CD4-positive, alpha-beta T cell (primary cell): Measurements from ENCODE around the gene ACKR2. TPM values are rescaled to one million over a fixed set of nuclear protein-coding genes. Genes with fewer than 3 reads are reported as not detected.

Experiments used
- ATAC-seq: fragments of 200-7000 bp; cut with Tn5 transposase; one replicate; pipeline ENCODE4 v1.10.0; 2022; ENCODE audit warnings: mild to moderate bottlenecking; ENCODE audit not compliant: poor library complexity
- CTCF ChIA-PET: fragments of 350-600 bp; sonication (Branson Sonifier 250); formaldehyde crosslinking; loops from one replicate; lab custom pipeline; 2021; ENCODE audit warnings: antibody characterized with exemption, inconsistent platforms; lab: Charles Lee
- POLR2A ChIA-PET: fragments of 350-600 bp; sonication (Branson Sonifier 250); formaldehyde crosslinking; loops from one replicate; lab custom pipeline; 2021; ENCODE audit warnings: antibody characterized with exemption, inconsistent platforms; lab: Charles Lee
- DNase-seq, 14 experiments: peaks; one replicate each; pipeline ENCODE4 v3.0.0-alpha.2; 2013 to 2020; ENCODE audit warnings: mixed read lengths in 2 of 14
- H3K27ac ChIP-seq, 2 donors: one replicate each; pipeline versions ENCODE4 v1.5.1 to v1.7.0; 2013; ENCODE audit warnings: low read length in 2 of 2, low read depth in 1 of 2, mild to moderate bottlenecking in 1 of 2
- H3K27me3 ChIP-seq, 2 experiments: 1 replicate in 1 of 2; 2 replicates in 1 of 2; pipeline versions ENCODE4 v1.6.1 to v1.7.0; 2013; ENCODE audit warnings: low read length in 2 of 2, control low read depth in 1 of 2, mild to moderate bottlenecking in 1 of 2, moderate library complexity in 1 of 2; ENCODE audit not compliant: insufficient read depth in 2 of 2, control insufficient read depth in 1 of 2
- H3K36me3 ChIP-seq: one replicate; pipeline ENCODE4 v1.6.1; 2013; ENCODE audit warnings: low read length, control low read depth; ENCODE audit not compliant: insufficient read depth
- H3K4me1 ChIP-seq: one replicate; pipeline ENCODE4 v1.6.1; 2013; ENCODE audit warnings: low read length, control low read depth; ENCODE audit not compliant: insufficient read depth
- H3K4me3 ChIP-seq: one replicate; pipeline ENCODE4 v1.5.1; 2013; ENCODE audit warnings: mild to moderate bottlenecking, low read length, moderate library complexity
- H3K9me3 ChIP-seq, 2 experiments: 1 replicate in 1 of 2; 2 replicates in 1 of 2; pipeline versions ENCODE4 v1.6.1 to v1.7.0; 2013; ENCODE audit warnings: low read length in 2 of 2, mild to moderate bottlenecking in 2 of 2, control low read depth in 1 of 2, moderate library complexity in 1 of 2; ENCODE audit not compliant: control insufficient read depth in 1 of 2, insufficient read depth in 1 of 2
- H3K27ac Mint-ChIP-seq: one replicate; pipeline ENCODE4 v1.8.0; 2020; ENCODE audit warnings: mixed read lengths
- H3K27me3 Mint-ChIP-seq: one replicate; pipeline ENCODE4 v1.8.0; 2021; ENCODE audit warnings: mixed read lengths
- H3K36me3 Mint-ChIP-seq: one replicate; pipeline ENCODE4 v1.8.0; 2021; ENCODE audit warnings: low read depth, mixed read lengths
- H3K4me1 Mint-ChIP-seq: one replicate; pipeline ENCODE4 v1.8.0; 2021; ENCODE audit warnings: low read depth, mixed read lengths
- H3K4me3 Mint-ChIP-seq: one replicate; pipeline ENCODE4 v1.8.0; 2020; ENCODE audit warnings: mild to moderate bottlenecking, mixed read lengths
- H3K9me3 Mint-ChIP-seq: one replicate; pipeline ENCODE4 v1.8.0; 2020; ENCODE audit warnings: mixed read lengths
- intact Hi-C, 2 experiments: fragments of 100-400 bp; cut with DNase I in 1 of 2; cut with micrococcal nuclease in 1 of 2; formaldehyde crosslinking; loops; one replicate each; pipeline versions ENCODE4 v1.15.1 to v1.9.0; 2023 to 2025; cut with DNase I, micrococcal nuclease
- total RNA-seq, 174 experiments: library from RNA in 2 of 174; stranded (reverse) in 2 of 174; gene quantifications; one replicate each; pipeline ENCODE4 v1.2.3 and lab custom pipeline; 2021 to 2026
- TF ChIP-seq, protein P1 (sequence below): fragments of 200-600 bp; IDR thresholded peaks from one replicate; pipeline ENCODE4 v1.8.0; 2022; ENCODE audit warnings: antibody characterized with exemption, mild to moderate bottlenecking

Gene ACKR2
- total RNA-seq, 2 experiments from 2014 or later, result 0.42 TPM; not detected in 1

DNA sequence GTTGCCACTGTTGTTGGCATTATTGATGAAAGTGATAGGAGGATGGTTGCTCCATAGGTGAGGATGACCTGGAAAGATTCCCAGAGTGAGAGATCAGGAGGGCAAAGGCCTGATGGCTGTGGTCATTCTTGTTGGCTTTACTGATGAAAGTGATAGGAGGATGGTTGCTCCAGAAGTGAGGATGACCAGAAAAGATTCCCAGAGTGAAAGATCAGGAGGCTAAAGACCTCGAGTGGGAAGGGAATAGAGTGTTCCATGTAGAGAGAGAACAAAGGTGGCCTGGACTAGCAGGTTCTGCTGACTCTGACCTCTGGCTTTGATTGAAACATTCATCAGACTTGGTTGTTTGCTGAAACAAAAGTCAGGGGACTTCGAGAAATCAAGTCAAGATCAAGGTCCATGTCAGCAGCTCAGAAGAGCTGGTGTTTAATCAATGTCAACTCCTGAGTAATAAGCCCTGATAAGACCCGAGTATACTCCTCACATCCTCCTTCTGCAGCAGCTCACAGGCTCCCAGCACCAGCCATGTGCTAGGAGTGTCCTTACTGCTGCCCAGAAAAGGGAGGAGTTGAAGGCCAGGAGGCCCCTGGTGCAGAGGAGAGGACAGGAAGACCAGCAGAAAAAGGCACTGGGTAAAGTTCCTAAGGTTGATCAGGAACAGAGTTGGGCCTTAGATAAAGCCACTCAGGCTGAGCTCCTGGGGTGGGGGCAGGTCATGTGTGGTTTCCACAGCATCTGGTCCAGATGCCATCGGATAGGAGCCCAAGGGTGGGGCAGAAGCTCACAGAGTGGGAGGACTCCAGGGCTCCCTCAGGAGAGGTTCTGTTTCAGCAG lies 46.5 kb downstream of the ACKR2 start:
- ChIA-PET CTCF (no interaction called here), POLR2A (no interaction called here)
- ATAC-seq (no peak), DNase-seq (no peak)
- Mint-ChIP-seq H3K9me3 (no peaks in the 10 kb centered on the region), H3K27ac (no peak overlapping the region), H3K36me3 (no peaks in the 10 kb centered on the region), H3K4me3 (no peak overlapping the region), H3K27me3 (peaks cover 19% of the 10 kb centered on the region), H3K4me1 (no peaks in the 10 kb centered on the region)
- intact Hi-C loops, result no loop called here
- Histone ChIP-seq H3K4me3 (no peak overlapping the region), H3K9me3 (no peaks in the 10 kb centered on the region), H3K36me3 (no peaks in the 10 kb centered on the region), H3K27ac (no peak overlapping the region), H3K27me3 (no peaks in the 10 kb centered on the region), H3K4me1 (no peaks in the 10 kb centered on the region)
- TF ChIP-seq, protein P1, sequence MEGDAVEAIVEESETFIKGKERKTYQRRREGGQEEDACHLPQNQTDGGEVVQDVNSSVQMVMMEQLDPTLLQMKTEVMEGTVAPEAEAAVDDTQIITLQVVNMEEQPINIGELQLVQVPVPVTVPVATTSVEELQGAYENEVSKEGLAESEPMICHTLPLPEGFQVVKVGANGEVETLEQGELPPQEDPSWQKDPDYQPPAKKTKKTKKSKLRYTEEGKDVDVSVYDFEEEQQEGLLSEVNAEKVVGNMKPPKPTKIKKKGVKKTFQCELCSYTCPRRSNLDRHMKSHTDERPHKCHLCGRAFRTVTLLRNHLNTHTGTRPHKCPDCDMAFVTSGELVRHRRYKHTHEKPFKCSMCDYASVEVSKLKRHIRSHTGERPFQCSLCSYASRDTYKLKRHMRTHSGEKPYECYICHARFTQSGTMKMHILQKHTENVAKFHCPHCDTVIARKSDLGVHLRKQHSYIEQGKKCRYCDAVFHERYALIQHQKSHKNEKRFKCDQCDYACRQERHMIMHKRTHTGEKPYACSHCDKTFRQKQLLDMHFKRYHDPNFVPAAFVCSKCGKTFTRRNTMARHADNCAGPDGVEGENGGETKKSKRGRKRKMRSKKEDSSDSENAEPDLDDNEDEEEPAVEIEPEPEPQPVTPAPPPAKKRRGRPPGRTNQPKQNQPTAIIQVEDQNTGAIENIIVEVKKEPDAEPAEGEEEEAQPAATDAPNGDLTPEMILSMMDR, result no peak

DNA sequence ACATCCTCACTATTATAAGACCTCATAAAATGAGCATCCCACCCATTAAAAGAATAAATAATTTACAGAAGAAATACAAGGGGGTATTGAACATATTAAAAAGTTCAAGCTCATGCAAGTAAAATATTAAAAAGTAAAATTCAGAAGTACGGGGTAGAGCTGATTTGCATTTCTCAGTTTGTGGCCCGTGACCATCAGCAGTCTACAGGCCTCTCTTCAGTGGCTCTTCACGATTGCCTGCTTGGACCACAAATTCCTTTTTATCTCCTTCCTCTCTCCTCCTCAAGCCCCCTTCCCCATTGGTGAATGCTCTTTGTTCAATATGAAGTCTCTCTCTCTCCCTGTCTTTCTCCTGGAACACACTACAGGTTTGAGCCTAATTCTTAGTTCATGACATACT lies 47.3 kb downstream of the ACKR2 start:
- no peaks in the 10 kb centered on the region for H3K9me3 Mint-ChIP-seq
- H3K4me1 ChIP-seq, result no peaks in the 10 kb centered on the region
- H3K4me3 Mint-ChIP-seq, result no peak overlapping the region
- peaks cover 19% of the 10 kb centered on the region for H3K27me3 Mint-ChIP-seq
- CTCF ChIA-PET, result no interaction called here
- H3K27ac Mint-ChIP-seq, result no peak overlapping the region
- no peaks in the 10 kb centered on the region for H3K27me3 ChIP-seq
- no peak for ATAC-seq
- no peaks in the 10 kb centered on the region for H3K4me1 Mint-ChIP-seq
- no peaks in the 10 kb centered on the region for H3K9me3 ChIP-seq
- no peaks in the 10 kb centered on the region for H3K36me3 ChIP-seq
- H3K27ac ChIP-seq, result no peak overlapping the region
- no peaks in the 10 kb centered on the region for H3K36me3 Mint-ChIP-seq
- no peak for DNase-seq
- intact Hi-C loops, result no loop called here
- POLR2A ChIA-PET, result no interaction called here
- no peak overlapping the region for H3K4me3 ChIP-seq
- TF ChIP-seq, protein P1, result no peak

DNA sequence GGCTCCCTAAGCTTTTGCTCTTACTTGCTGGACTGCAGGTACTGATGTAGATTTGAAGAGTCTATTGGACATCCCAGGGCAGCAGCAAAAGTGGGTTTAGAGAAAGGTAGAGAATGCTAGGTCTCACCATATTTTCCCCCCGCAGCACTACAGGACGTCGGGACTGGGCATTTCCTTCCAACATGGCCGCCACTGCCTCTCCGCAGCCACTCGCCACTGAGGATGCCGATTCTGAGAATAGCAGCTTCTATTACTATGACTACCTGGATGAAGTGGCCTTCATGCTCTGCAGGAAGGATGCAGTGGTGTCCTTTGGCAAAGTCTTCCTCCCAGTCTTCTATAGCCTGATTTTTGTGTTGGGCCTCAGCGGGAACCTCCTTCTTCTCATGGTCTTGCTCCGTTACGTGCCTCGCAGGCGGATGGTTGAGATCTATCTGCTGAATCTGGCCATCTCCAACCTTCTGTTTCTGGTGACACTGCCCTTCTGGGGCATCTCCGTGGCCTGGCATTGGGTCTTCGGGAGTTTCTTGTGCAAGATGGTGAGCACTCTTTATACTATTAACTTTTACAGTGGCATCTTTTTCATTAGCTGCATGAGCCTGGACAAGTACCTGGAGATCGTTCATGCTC lies 55.2 kb downstream of the ACKR2 start:
- TF ChIP-seq, protein P1, result no peak
- Histone ChIP-seq H3K4me1 (no peaks in the 10 kb centered on the region), H3K9me3 (no peaks in the 10 kb centered on the region), H3K27ac (no peak overlapping the region), H3K4me3 (no peak overlapping the region), H3K36me3 (no peaks in the 10 kb centered on the region), H3K27me3 (no peaks in the 10 kb centered on the region)
- H3K36me3 Mint-ChIP-seq, result no peaks in the 10 kb centered on the region
- H3K4me1 Mint-ChIP-seq, result no peaks in the 10 kb centered on the region
- H3K27ac Mint-ChIP-seq, result no peak overlapping the region
- POLR2A ChIA-PET, result no interaction called here
- DNase-seq (no peak), ATAC-seq (no peak)
- no peaks in the 10 kb centered on the region for H3K9me3 Mint-ChIP-seq
- H3K4me3 Mint-ChIP-seq, result no peak overlapping the region
- intact Hi-C loops, result no loop called here
- CTCF ChIA-PET, result no interaction called here
- peaks cover 6% of the 10 kb centered on the region for H3K27me3 Mint-ChIP-seq
